ENCODE data around the gene CARS2.

- no peak for TF ChIP-seq POLR2A (IDR thresholded peaks at IDR 0.05)
- no peak for TF ChIP-seq CTCF (IDR thresholded peaks at IDR 0.05)
These were observed 58.6 kb downstream of the CARS2 start for GRCh38 chr13:110647365-110647737.
